HG03139 (cell line): Measurements from ENCODE around the gene CHAD.
"Not testable (repeated sequence)": the region's sequence is repeated elsewhere in the genome, so short reads cannot be mapped to it uniquely, and the experiment has no call there.

Experiments used
- ATAC-seq: cut with Tn5 transposase; IDR thresholded peaks from one replicate; pipeline ENCODE4 v1.9.1; 2021; ENCODE audit not compliant: unreplicated experiment

The CHAD gene

GRCh38 chr17:50495217-50495823, 26.6 kb upstream of the CHAD start:
- ATAC-seq, result no peak

DNA sequence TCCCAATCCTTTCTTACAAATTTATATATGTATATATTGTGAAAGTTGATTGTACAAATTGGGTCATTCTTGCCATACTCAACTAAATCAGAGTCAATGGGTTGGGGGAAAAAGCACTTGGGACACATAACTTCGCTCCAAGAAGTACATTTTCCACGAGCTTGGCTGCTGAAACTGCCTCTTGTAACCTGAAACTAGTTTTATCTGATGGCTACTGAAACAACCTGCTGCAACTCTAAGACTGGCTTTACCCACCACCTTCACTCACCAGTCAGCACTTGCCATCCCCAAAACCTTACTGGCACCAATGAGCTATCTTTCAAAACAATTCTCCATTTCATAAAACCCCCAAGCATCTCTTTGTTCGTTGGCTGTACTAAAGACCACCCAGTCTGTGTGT, 25.1 kb upstream of the CHAD start:
- no peak for ATAC-seq

- no peak for ATAC-seq
Observed at GRCh38 chr17:50492214-50492613, 23.5 kb upstream of the CHAD start.

- no peak for ATAC-seq
Observed at GRCh38 chr17:50491505-50491904, 22.8 kb upstream of the CHAD start.

DNA sequence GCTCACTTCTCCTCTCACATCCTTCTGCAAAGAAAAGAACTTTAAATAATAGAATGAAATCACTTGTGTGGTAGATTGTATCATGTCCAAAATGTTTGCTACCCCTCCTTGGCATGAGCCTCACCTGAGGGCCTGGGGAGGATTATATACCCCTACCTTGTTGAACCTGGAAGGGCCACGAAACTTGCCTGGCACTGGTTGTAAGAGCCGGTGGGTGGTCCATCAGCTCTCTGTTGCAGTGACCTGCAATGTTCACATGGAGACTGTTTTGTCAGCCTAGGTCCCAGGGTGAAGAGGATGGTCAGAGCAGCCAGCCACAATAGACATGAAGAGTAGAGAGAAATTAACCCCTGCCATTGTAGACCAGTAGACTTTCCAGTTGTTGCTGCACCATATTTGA, 20.2 kb upstream of the CHAD start:
- no peak for ATAC-seq

- ATAC-seq, result no peak
Observed at GRCh38 chr17:50487213-50488096, 18.8 kb upstream of the CHAD start.

GRCh38 chr17:50484386-50485155, 15.9 kb upstream of the CHAD start:
- ATAC-seq, result no peak

- no peak for ATAC-seq
Observed at GRCh38 chr17:50483266-50483665, 14.6 kb upstream of the CHAD start.

DNA sequence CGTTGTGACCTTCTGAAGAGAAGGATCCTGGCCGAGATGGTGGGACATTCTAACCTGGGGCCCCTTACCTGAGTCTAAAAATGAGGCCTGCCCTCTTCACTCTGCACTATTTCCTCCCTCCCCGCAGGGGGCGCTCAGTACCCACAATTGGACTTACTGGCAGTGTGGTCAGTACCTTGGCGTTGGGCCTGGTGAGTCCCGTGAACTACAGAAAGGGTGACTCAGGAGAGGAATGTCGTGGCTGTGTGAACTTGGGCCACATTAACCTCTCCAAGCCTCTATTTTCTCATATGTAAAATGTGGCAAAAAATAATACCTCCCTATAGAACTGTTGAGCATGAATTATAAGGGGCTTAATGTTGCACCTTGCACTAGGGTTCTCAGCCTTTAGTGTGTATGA, 13.8 kb upstream of the CHAD start:
- ATAC-seq, result no peak

- ATAC-seq, result no peak
Observed at GRCh38 chr17:50482110-50482509, 13.4 kb upstream of the CHAD start.

- no peak for ATAC-seq
Observed at GRCh38 chr17:50481648-50482047, 13.0 kb upstream of the CHAD start.

- ATAC-seq, result no peak
Observed at GRCh38 chr17:50480854-50481490, 12.3 kb upstream of the CHAD start.

DNA sequence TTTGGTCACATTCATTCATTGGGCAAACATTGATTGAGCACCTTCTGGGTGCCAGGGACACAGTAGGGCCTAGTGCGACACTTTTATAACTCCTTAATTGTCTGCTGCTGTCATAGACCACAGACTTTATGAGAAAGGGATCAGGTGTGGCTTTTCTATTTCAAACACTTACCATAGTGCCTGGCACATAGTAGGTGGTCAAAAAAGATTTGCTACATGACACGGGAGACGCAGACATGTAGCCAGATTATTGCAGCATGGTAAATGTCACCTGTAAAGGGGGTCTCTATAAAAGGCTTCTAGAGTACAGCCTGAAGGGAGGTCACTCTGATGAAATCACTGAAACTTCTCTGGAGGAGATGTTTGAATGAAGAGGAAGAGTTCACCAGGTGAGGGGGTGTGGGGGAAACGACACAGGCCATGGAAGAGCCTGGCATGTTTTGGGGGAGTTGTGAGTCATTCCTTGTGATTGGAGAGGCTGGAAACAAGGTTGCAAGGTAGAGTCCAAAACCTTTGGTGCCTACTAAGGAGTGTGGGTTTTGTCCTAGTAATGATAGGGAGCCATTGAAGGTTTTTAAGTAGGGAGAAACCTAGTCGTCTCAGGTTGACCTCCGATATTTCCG, 11.6 kb upstream of the CHAD start:
- ATAC-seq, result no peak

DNA sequence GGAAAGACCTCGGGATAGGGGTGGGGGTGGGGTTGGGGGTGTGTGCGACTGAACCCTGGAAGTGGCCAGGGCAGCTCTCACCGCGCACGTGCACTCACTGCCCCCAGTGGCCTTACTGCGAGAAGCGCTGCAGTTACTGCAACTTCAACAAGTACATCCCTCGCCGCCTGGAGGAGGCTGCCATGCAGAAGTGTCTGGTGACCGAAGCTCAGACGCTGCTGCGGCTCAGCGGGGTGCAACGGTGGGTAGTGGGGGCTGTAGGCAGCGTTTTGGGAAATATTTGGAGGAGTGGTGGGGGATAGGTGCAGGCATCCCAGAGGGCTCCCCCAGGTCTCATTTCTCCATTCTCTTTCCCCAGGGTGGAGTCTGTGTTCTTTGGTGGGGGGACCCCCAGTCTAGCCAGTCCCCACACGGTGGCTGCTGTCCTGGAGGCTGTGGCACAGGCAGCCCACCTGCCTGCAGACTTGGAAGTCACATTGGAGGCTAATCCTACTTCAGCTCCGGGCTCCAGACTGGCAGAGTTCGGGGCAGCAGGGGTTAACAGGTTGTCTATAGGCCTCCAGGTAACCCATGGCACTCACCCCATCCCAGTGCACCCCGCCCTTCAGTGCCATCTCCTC, 11.0 kb upstream of the CHAD start:
- no peak for ATAC-seq

- peak; percentile 83 for ATAC-seq
Observed at GRCh38 chr17:50478391-50479381, 10.0 kb upstream of the CHAD start, which contains the start of gene RSAD1. RSAD1 (plus strand) TSS chr17:50478860; CDS start chr17:50478885, 25 bp downstream.

GRCh38 chr17:50477976-50478375, 9.3 kb upstream of the CHAD start:
- no peak for ATAC-seq

DNA sequence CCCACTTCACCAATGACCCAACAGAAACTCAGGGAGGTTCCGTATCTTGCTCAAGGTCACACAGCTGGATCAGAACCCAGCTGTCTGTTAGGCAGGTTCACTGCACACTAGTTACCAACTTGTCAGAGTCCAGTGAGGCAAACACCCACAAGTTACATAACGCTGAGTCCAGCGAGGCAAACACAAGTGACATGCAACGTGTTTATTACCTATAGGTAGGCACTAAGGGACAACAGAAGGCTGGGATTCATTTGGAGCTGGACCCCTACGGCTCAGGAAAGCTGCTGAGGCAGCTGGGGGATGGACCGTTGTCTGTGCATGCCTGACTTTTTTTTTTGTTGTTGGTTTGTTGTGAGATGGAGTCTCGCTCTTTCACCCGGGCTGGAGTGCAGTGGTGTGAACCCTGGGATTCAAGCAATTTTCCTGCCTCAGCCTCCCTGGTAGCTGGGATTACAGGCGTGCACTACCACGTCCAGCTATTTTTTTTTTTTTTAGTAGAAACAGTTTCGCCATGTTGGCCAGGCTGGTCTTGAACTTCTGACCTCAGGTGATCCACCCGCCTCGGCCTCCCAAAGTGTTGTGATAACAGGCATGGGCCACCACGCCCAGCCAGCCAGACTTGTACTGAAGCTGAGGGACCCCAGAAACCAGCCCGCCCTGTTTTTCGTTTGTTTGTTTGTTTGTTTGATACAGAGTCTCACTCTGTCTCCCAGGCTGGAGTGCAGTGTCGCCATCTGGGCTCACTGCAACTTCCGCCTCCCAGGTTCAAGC, 8.1 kb upstream of the CHAD start:
- no peak for ATAC-seq

- not testable (repeated sequence) for ATAC-seq
Observed at GRCh38 chr17:50475775-50476544, 7.3 kb upstream of the CHAD start.
